DND-41 (cell line): ENCODE results near the gene RBM44.

Source experiments
- CTCF ChIP-seq: IDR thresholded peaks from 2 replicates; pipeline ENCODE4 v1.5.1; 2012; ENCODE audit warnings: borderline replicate concordance, low read length, moderate library complexity, mild to moderate bottlenecking; ENCODE audit not compliant: poor library complexity, severe bottlenecking; ENCODE audit errors: extremely low read depth
- EZH2 ChIP-seq: IDR thresholded peaks from 3 replicates; pipeline ENCODE4 v1.6.1; 2012; ENCODE audit warnings: borderline replicate concordance, low read depth, mild to moderate bottlenecking, moderate library complexity, low read length, inconsistent platforms; ENCODE audit not compliant: severe bottlenecking

- TF ChIP-seq CTCF = no peak
- TF ChIP-seq EZH2 = no peak
These were observed 39.4 kb upstream of the RBM44 start for GRCh38 chr2:237759176-237759575.
